HG03571 (cell line): ENCODE data around the gene LMBR1.
"Not testable (repeated sequence)": the region's sequence is repeated elsewhere in the genome, so short reads cannot be mapped to it uniquely, and the experiment has no call there.

Experiments
- ATAC-seq: cut with Tn5 transposase; IDR thresholded peaks from one replicate; pipeline ENCODE4 v1.9.1; 2021; ENCODE audit not compliant: unreplicated experiment

Gene LMBR1

GRCh38 chr7:156854654-156855053, 38.3 kb downstream of the LMBR1 start:
- ATAC-seq: no peak

- ATAC-seq: no peak
Measured at GRCh38 chr7:156848979-156849378, 44.0 kb downstream of the LMBR1 start.

GRCh38 chr7:156845379-156846101, 47.4 kb downstream of the LMBR1 start:
- no peak for ATAC-seq

- ATAC-seq: not testable (repeated sequence)
Measured at GRCh38 chr7:156843582-156843981, 49.4 kb downstream of the LMBR1 start.

- ATAC-seq: no peak
Measured at GRCh38 chr7:156843157-156843556, 49.8 kb downstream of the LMBR1 start.

- no peak for ATAC-seq
Measured at GRCh38 chr7:156842740-156843140, 50.2 kb downstream of the LMBR1 start.

GRCh38 chr7:156842317-156842716, 50.7 kb downstream of the LMBR1 start:
- no peak for ATAC-seq

GRCh38 chr7:156841497-156841896, 51.5 kb downstream of the LMBR1 start:
- ATAC-seq: no peak

- ATAC-seq: no peak
Measured at GRCh38 chr7:156840134-156840533, 52.8 kb downstream of the LMBR1 start.

- ATAC-seq: no peak
Measured at GRCh38 chr7:156836443-156836842, 56.5 kb downstream of the LMBR1 start.

- no peak for ATAC-seq
Measured at GRCh38 chr7:156834462-156834861, 58.5 kb downstream of the LMBR1 start.

GRCh38 chr7:156833312-156833711, 59.7 kb downstream of the LMBR1 start:
- ATAC-seq: no peak

GRCh38 chr7:156832195-156832877, 60.6 kb downstream of the LMBR1 start:
- no peak for ATAC-seq

GRCh38 chr7:156829669-156830336, 63.2 kb downstream of the LMBR1 start:
- no peak for ATAC-seq

GRCh38 chr7:156827587-156828203, 65.3 kb downstream of the LMBR1 start:
- ATAC-seq: no peak

- ATAC-seq: no peak
Measured at GRCh38 chr7:156823435-156823834, 69.5 kb downstream of the LMBR1 start.

- ATAC-seq: no peak
Measured at GRCh38 chr7:156820445-156821063, 72.4 kb downstream of the LMBR1 start.

GRCh38 chr7:156819733-156820295, 73.2 kb downstream of the LMBR1 start:
- no peak for ATAC-seq

- no peak for ATAC-seq
Measured at GRCh38 chr7:156818133-156818532, 74.8 kb downstream of the LMBR1 start.

GRCh38 chr7:156816943-156817572, 75.9 kb downstream of the LMBR1 start:
- ATAC-seq: no peak
